HepG2 (cell line): ENCODE measurements around the gene FFAR4. TPM values are rescaled to one million over a fixed set of nuclear protein-coding genes. Genes with fewer than 3 reads are reported as not detected.

Experiments used
- AHR ChIP-seq: IDR thresholded peaks from 2 replicates; pipeline ENCODE4 v1.6.1; 2018; ENCODE audit warnings: missing genetic modification reagents, missing compliant biosample characterization
- ARNT ChIP-seq: fragments of 450-650 bp; IDR thresholded peaks from 2 replicates; pipeline ENCODE4 v1.6.1; 2017
- E2F5 ChIP-seq: sonication (generic); formaldehyde crosslinking; conservative IDR thresholded peaks from 2 replicates; pipeline ENCODE4 v1.4.0; 2020; ENCODE audit warnings: missing genetic modification reagents
- ETS1 ChIP-seq: sonication (generic); formaldehyde crosslinking; IDR thresholded peaks from 2 replicates; pipeline ENCODE4 v1.4.0; 2020; ENCODE audit warnings: missing genetic modification reagents
- HES4 ChIP-seq: sonication (generic); formaldehyde crosslinking; IDR thresholded peaks from 2 replicates; pipeline ENCODE4 v1.9.0; 2021; ENCODE audit warnings: mild to moderate bottlenecking, missing genetic modification reagents, borderline replicate concordance
- MIER2 ChIP-seq: IDR thresholded peaks from 2 replicates; pipeline ENCODE4 v1.6.1; 2016; ENCODE audit warnings: missing biosample characterization, missing genetic modification reagents
- NFIB ChIP-seq: sonication (generic); formaldehyde crosslinking; IDR thresholded peaks from 2 replicates; pipeline ENCODE4 v1.9.0; 2021; ENCODE audit warnings: missing genetic modification reagents, mild to moderate bottlenecking, borderline replicate concordance
- PAX8 ChIP-seq: sonication (generic); formaldehyde crosslinking; IDR thresholded peaks from 2 replicates; pipeline ENCODE4 v1.8.0; 2022; ENCODE audit warnings: mild to moderate bottlenecking, missing genetic modification reagents, borderline replicate concordance
- POLR2A ChIP-seq, 2 experiments: IDR thresholded peaks; 2 replicates each; pipeline ENCODE4 v1.6.1; 2011; ENCODE audit warnings: low read depth in 2 of 2, low read length in 2 of 2, mild to moderate bottlenecking in 1 of 2, moderate library complexity in 1 of 2; ENCODE audit not compliant: insufficient read depth in 1 of 2
- POLR2G ChIP-seq: fragments of 200-400 bp; formaldehyde crosslinking; IDR thresholded peaks from 2 replicates; pipeline ENCODE4 v1.6.1; 2018; ENCODE audit warnings: mild to moderate bottlenecking, low read depth, low read length, moderate library complexity
- RBFOX2 ChIP-seq: fragments of 200-400 bp; formaldehyde crosslinking; IDR thresholded peaks from 2 replicates; pipeline ENCODE4 v1.6.1; 2017; ENCODE audit warnings: low read depth, mild to moderate bottlenecking, low read length
- SRSF9 ChIP-seq: fragments of 200-400 bp; formaldehyde crosslinking; IDR thresholded peaks from 2 replicates; pipeline ENCODE4 v1.6.1; 2018; ENCODE audit warnings: borderline replicate concordance, mild to moderate bottlenecking, low read depth, low read length; ENCODE audit not compliant: insufficient read depth, poor library complexity, severe bottlenecking
- ZNF598 ChIP-seq: sonication (generic); formaldehyde crosslinking; IDR thresholded peaks from 2 replicates; pipeline ENCODE4 v1.5.1; 2020; ENCODE audit warnings: mild to moderate bottlenecking, missing genetic modification reagents, borderline replicate concordance
- polyA plus RNA-seq, 8 experiments: library from polyadenylated mRNA; depleted of rRNA in 3 of 8; stranded (reverse) in 7 of 8; unstranded in 1 of 8; fragments of >200 nt; fragmentation: Illumina TruSeq in 4 of 8; extraction: Trizol in 4 of 8; gene quantifications; 2 replicates each; pipeline versions ENCODE4 v1.2.1 to v1.2.3, GENCODE V29; 2011 to 2016; ENCODE audit warnings: low read depth in 4 of 8, missing spikeins in 1 of 8, mixed read lengths in 1 of 8; ENCODE audit not compliant: insufficient read depth in 1 of 8
- total RNA-seq, 5 experiments: library from RNA; depleted of rRNA; stranded (reverse); fragments of >200 nt; fragmentation: Illumina TruSeq; extraction: Trizol; gene quantifications; 2 replicates each; pipeline ENCODE4 v1.2.3, GENCODE V29; 2016; ENCODE audit warnings: low read depth in 1 of 5
- TF ChIP-seq, protein P1 (sequence below): sonication (generic); formaldehyde crosslinking; IDR thresholded peaks from 2 replicates; pipeline ENCODE4 v1.5.1; 2020; ENCODE audit warnings: mild to moderate bottlenecking, missing genetic modification reagents
- TF ChIP-seq, protein P2 (sequence below): sonication (generic); formaldehyde crosslinking; IDR thresholded peaks from 2 replicates; pipeline ENCODE4 v1.5.0; 2020; ENCODE audit warnings: mild to moderate bottlenecking, missing genetic modification reagents
- TF ChIP-seq, protein P3 (sequence below): sonication (generic); formaldehyde crosslinking; IDR thresholded peaks from 2 replicates; pipeline ENCODE4 v1.9.0; 2021; ENCODE audit warnings: mild to moderate bottlenecking, missing genetic modification reagents

FFAR4 gene
- total and polyA plus RNA-seq, 2 of the 13 experiments (the other 11 are each of a cell fraction or from before 2014, with no cell fraction given) = 0.09 TPM; not detected in 1

DNA sequence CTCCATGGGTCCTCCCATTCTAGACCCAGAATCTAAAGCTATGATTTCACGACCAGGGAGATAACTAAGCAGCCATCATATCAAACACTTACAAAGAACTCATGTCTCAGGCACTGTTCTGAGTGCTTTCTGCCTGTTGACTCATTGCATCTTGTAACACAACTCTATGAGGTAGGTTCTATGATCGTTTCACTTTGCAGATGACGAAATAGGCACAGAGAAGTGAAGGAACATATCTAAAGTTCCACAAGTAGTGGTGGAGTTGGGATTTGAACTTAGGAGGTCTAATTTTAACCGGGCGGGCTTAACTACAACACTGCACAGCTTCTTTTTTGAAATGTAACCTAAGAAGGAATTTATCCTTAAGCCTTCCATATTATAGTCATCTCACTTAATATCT, 31.7 kb downstream of the FFAR4 start (continued):
- TF ChIP-seq, protein P1, sequence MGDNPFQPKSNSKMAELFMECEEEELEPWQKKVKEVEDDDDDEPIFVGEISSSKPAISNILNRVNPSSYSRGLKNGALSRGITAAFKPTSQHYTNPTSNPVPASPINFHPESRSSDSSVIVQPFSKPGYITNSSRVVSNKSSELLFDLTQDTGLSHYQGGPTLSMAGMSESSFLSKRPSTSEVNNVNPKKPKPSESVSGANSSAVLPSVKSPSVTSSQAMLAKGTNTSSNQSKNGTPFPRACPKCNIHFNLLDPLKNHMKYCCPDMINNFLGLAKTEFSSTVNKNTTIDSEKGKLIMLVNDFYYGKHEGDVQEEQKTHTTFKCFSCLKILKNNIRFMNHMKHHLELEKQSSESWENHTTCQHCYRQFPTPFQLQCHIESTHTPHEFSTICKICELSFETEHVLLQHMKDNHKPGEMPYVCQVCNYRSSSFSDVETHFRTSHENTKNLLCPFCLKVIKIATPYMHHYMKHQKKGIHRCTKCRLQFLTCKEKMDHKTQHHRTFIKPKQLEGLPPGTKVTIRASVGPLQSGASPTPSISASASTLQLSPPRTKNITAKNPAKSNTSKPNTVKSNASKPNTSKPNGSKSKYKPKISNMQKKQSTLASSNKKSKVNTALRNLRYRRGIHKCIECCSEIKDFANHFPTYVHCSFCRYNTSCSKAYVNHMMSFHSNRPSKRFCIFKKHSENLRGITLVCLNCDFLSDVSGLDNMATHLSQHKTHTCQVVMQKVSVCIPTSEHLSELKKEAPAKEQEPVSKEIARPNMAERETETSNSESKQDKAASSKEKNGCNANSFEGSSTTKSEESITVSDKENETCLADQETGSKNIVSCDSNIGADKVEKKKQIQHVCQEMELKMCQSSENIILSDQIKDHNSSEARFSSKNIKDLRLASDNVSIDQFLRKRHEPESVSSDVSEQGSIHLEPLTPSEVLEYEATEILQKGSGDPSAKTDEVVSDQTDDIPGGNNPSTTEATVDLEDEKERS (CRISPR knock-in tag) = no peak
- TF ChIP-seq NFIB (CRISPR knock-in tag) (no peak), SRSF9 (no peak), POLR2G (0 out of 2 replicates have a peak, but pooled peaks have one; percentile 8), E2F5 (CRISPR knock-in tag) (no peak), POLR2A (IDR thresholded peaks at IDR 0.05; ENCODE audit: insufficient read depth in 1 of 2, low read depth in 2 of 2, low read length in 2 of 2) (peak in 1 of 2 experiments; percentile 32; a peak in 2 of 4 replicates), ARNT (no peak), HES4 (CRISPR knock-in tag) (no peak), ZNF598 (CRISPR knock-in tag) (no peak), ETS1 (CRISPR knock-in tag) (no peak), AHR (CRISPR knock-in tag) (no peak), MIER2 (CRISPR knock-in tag) (no peak), RBFOX2 (peak; percentile 72), PAX8 (CRISPR knock-in tag) (no peak)
- TF ChIP-seq, protein P2, sequence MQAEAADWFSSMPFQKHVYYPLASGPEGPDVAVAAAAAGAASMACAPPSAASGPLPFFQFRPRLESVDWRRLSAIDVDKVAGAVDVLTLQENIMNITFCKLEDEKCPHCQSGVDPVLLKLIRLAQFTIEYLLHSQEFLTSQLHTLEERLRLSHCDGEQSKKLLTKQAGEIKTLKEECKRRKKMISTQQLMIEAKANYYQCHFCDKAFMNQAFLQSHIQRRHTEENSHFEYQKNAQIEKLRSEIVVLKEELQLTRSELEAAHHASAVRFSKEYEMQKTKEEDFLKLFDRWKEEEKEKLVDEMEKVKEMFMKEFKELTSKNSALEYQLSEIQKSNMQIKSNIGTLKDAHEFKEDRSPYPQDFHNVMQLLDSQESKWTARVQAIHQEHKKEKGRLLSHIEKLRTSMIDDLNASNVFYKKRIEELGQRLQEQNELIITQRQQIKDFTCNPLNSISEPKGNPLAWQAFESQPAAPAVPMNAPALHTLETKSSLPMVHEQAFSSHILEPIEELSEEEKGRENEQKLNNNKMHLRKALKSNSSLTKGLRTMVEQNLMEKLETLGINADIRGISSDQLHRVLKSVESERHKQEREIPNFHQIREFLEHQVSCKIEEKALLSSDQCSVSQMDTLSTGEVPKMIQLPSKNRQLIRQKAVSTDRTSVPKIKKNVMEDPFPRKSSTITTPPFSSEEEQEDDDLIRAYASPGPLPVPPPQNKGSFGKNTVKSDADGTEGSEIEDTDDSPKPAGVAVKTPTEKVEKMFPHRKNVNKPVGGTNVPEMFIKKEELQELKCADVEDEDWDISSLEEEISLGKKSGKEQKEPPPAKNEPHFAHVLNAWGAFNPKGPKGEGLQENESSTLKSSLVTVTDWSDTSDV (CRISPR knock-in tag) = no peak
- TF ChIP-seq, protein P3, sequence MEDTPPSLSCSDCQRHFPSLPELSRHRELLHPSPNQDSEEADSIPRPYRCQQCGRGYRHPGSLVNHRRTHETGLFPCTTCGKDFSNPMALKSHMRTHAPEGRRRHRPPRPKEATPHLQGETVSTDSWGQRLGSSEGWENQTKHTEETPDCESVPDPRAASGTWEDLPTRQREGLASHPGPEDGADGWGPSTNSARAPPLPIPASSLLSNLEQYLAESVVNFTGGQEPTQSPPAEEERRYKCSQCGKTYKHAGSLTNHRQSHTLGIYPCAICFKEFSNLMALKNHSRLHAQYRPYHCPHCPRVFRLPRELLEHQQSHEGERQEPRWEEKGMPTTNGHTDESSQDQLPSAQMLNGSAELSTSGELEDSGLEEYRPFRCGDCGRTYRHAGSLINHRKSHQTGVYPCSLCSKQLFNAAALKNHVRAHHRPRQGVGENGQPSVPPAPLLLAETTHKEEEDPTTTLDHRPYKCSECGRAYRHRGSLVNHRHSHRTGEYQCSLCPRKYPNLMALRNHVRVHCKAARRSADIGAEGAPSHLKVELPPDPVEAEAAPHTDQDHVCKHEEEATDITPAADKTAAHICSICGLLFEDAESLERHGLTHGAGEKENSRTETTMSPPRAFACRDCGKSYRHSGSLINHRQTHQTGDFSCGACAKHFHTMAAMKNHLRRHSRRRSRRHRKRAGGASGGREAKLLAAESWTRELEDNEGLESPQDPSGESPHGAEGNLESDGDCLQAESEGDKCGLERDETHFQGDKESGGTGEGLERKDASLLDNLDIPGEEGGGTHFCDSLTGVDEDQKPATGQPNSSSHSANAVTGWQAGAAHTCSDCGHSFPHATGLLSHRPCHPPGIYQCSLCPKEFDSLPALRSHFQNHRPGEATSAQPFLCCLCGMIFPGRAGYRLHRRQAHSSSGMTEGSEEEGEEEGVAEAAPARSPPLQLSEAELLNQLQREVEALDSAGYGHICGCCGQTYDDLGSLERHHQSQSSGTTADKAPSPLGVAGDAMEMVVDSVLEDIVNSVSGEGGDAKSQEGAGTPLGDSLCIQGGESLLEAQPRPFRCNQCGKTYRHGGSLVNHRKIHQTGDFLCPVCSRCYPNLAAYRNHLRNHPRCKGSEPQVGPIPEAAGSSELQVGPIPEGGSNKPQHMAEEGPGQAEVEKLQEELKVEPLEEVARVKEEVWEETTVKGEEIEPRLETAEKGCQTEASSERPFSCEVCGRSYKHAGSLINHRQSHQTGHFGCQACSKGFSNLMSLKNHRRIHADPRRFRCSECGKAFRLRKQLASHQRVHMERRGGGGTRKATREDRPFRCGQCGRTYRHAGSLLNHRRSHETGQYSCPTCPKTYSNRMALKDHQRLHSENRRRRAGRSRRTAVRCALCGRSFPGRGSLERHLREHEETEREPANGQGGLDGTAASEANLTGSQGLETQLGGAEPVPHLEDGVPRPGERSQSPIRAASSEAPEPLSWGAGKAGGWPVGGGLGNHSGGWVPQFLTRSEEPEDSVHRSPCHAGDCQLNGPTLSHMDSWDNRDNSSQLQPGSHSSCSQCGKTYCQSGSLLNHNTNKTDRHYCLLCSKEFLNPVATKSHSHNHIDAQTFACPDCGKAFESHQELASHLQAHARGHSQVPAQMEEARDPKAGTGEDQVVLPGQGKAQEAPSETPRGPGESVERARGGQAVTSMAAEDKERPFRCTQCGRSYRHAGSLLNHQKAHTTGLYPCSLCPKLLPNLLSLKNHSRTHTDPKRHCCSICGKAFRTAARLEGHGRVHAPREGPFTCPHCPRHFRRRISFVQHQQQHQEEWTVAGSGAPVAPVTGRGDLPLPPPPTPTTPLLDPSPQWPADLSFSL = no peak
